Measurements from ENCODE around the gene PTPRD. TPM values are rescaled to one million over a fixed set of nuclear protein-coding genes. Genes with fewer than 3 reads are reported as not detected.

Gene PTPRD
- total RNA-seq, 3 donors from 2014 or later (not counting 1 experiment from before 2014, with no cell fraction given): 0.05 to 0.68 TPM; not detected in 1

GRCh38 chr9:8366161-8366926 lies 2246.5 kb downstream of the PTPRD start:
- 82% methylated on average over 3 of the region's 3 CpGs for WGBS (ENCODE audit: insufficient coverage)
- TF ChIP-seq CTCF (IDR thresholded peaks at IDR 0.05): no peak
- H3K4me3 Mint-ChIP-seq: no peak overlapping the region

GRCh38 chr9:8365466-8366160 lies 2247.2 kb downstream of the PTPRD start:
- DNase-seq (no peak), ATAC-seq (no peak)
- Histone ChIP-seq H3K9me3 (ENCODE audit: control insufficient read depth, insufficient read depth, low read length) (no peaks in the 10 kb centered on the region), H3K4me3 (ENCODE audit: low read length) (no peak overlapping the region), H3K27me3 (ENCODE audit: control insufficient read depth, insufficient read depth, low read length) (no peaks in the 10 kb centered on the region), H3K27ac (ENCODE audit: low read length) (no peak overlapping the region), H3K4me1 (ENCODE audit: control insufficient read depth, insufficient read depth, low read length) (peaks cover 6% of the 10 kb centered on the region), H3K36me3 (ENCODE audit: control insufficient read depth, insufficient read depth, low read length) (no peaks in the 10 kb centered on the region)
- no peak overlapping the region for H3K27ac Mint-ChIP-seq
- WGBS (ENCODE audit: insufficient coverage): 54% methylated on average over 2 of the region's 4 CpGs
- no peaks in the 10 kb centered on the region for H3K9me3 Mint-ChIP-seq
- intact Hi-C loops (cut with micrococcal nuclease): no loop called here
- no peaks in the 10 kb centered on the region for H3K27me3 Mint-ChIP-seq (ENCODE audit: low read depth in 2 of 2)
- H3K4me3 Mint-ChIP-seq: no peak overlapping the region
- TF ChIP-seq CTCF (IDR thresholded peaks at IDR 0.05): no peak
- no peaks in the 10 kb centered on the region for H3K4me1 Mint-ChIP-seq
- H3K36me3 Mint-ChIP-seq: no peaks in the 10 kb centered on the region

More at GRCh38 chr9:8366161-8366926, 2246.5 kb downstream of the PTPRD start:
- Histone ChIP-seq H3K9me3 (ENCODE audit: control insufficient read depth, insufficient read depth, low read length) (no peaks in the 10 kb centered on the region), H3K4me1 (ENCODE audit: control insufficient read depth, insufficient read depth, low read length) (peaks cover 6% of the 10 kb centered on the region), H3K36me3 (ENCODE audit: control insufficient read depth, insufficient read depth, low read length) (no peaks in the 10 kb centered on the region), H3K4me3 (ENCODE audit: low read length) (no peak overlapping the region), H3K27me3 (ENCODE audit: control insufficient read depth, insufficient read depth, low read length) (no peaks in the 10 kb centered on the region), H3K27ac (ENCODE audit: low read length) (no peak overlapping the region)
- DNase-seq: no peak
- Mint-ChIP-seq H3K4me1 (no peaks in the 10 kb centered on the region), H3K9me3 (no peaks in the 10 kb centered on the region), H3K36me3 (no peaks in the 10 kb centered on the region), H3K27me3 (ENCODE audit: low read depth in 2 of 2) (no peaks in the 10 kb centered on the region), H3K27ac (no peak overlapping the region)
- no peak for ATAC-seq
- intact Hi-C loops (cut with micrococcal nuclease): no loop called here

GRCh38 chr9:8365029-8365428 lies 2247.8 kb downstream of the PTPRD start:
- H3K27me3 Mint-ChIP-seq (ENCODE audit: low read depth in 2 of 2): no peaks in the 10 kb centered on the region
- DNase-seq: no peak
- H3K36me3 ChIP-seq (ENCODE audit: control insufficient read depth, insufficient read depth, low read length): no peaks in the 10 kb centered on the region
- H3K27me3 ChIP-seq (ENCODE audit: control insufficient read depth, insufficient read depth, low read length): no peaks in the 10 kb centered on the region
- H3K4me1 Mint-ChIP-seq: no peaks in the 10 kb centered on the region
- no peak overlapping the region for H3K4me3 Mint-ChIP-seq
- 26% methylated on average over 2 of the region's 2 CpGs for WGBS (ENCODE audit: insufficient coverage)
- intact Hi-C loops (cut with micrococcal nuclease): no loop called here
- H3K4me3 ChIP-seq (ENCODE audit: low read length): no peak overlapping the region
- no peak for TF ChIP-seq CTCF (IDR thresholded peaks at IDR 0.05)
- H3K27ac Mint-ChIP-seq: no peak overlapping the region
- no peaks in the 10 kb centered on the region for H3K9me3 ChIP-seq (ENCODE audit: control insufficient read depth, insufficient read depth, low read length)
- H3K4me1 ChIP-seq (ENCODE audit: control insufficient read depth, insufficient read depth, low read length): peaks cover 6% of the 10 kb centered on the region
- no peak overlapping the region for H3K27ac ChIP-seq (ENCODE audit: low read length)
- H3K36me3 Mint-ChIP-seq: no peaks in the 10 kb centered on the region
- peak in 1 of 3 donors; percentile 42 for ATAC-seq
- no peaks in the 10 kb centered on the region for H3K9me3 Mint-ChIP-seq
